Uterus (tissue), 2 donors: ENCODE results near the gene DMKN.

Experiments used
- POLR2A ChIP-seq, 2 donors: fragments of 450-650 bp; IDR thresholded peaks; one replicate each; pipeline ENCODE4 v1.6.1; 2016; ENCODE audit warnings: antibody characterized with exemption in 2 of 2, mild to moderate bottlenecking in 1 of 2, moderate library complexity in 1 of 2
- TF ChIP-seq, protein P1 (sequence below), 4 experiments: fragments of 200-600 bp in 2 of 4; fragments of 450-650 bp in 2 of 4; sonication (generic) in 2 of 4; IDR thresholded peaks; one replicate each; pipeline ENCODE4 v1.5.1; 2016 to 2019; ENCODE audit warnings: antibody characterized with exemption in 4 of 4, mild to moderate bottlenecking in 2 of 4, moderate library complexity in 1 of 4

DNA sequence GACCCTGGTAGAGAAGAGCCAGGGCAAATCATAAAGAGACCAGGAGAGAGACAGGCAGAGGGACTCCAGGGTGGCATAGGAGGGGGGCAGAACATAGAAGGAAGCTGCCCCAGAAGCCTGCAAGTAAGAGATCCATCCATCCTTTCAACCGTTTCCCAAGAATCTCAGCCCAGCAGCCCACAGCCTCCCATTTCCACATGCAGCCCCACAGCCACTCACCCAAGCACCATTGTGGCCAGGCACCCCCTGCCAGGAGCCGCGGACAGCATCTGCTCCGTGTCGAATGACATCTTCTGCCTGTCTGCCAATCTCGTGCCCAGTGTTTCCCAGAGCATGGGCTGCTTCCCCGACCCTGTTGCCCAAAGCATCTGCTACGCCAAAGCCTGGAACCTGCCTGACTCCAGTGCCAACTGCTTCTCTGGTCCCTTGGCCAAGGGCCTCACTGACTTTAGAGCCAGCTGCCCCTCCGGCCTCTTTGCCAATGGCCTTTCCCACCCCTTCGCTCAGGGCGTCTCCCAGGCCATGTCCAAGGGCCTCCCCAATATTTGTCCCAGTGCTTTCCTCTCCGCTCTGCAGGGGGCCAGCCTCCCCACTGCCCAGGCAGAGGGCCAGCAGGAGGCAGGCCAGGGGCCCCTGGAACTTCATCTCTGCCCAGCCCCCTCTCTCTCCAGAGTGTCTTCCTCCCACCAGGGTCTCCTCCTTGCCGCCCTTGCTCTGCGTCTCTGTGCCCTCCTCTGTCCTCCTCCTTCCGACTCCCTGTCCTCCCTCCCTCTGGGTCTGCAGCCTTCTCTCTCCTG lies 420 bp downstream of the DMKN start:
- TF ChIP-seq, protein P1, sequence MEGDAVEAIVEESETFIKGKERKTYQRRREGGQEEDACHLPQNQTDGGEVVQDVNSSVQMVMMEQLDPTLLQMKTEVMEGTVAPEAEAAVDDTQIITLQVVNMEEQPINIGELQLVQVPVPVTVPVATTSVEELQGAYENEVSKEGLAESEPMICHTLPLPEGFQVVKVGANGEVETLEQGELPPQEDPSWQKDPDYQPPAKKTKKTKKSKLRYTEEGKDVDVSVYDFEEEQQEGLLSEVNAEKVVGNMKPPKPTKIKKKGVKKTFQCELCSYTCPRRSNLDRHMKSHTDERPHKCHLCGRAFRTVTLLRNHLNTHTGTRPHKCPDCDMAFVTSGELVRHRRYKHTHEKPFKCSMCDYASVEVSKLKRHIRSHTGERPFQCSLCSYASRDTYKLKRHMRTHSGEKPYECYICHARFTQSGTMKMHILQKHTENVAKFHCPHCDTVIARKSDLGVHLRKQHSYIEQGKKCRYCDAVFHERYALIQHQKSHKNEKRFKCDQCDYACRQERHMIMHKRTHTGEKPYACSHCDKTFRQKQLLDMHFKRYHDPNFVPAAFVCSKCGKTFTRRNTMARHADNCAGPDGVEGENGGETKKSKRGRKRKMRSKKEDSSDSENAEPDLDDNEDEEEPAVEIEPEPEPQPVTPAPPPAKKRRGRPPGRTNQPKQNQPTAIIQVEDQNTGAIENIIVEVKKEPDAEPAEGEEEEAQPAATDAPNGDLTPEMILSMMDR (IDR thresholded peaks at IDR 0.05): no peak
- no peak for TF ChIP-seq POLR2A (IDR thresholded peaks at IDR 0.05)
